ENCODE measurements around the gene DHX35. TPM values are rescaled to one million over a fixed set of nuclear protein-coding genes. Genes with fewer than 3 reads are reported as not detected.

The DHX35 gene
- total and polyA plus RNA-seq, 2 of the 13 experiments (the other 11 are each of a cell fraction or from before 2014, with no cell fraction given), result 25.8 to 28.7 TPM

DNA sequence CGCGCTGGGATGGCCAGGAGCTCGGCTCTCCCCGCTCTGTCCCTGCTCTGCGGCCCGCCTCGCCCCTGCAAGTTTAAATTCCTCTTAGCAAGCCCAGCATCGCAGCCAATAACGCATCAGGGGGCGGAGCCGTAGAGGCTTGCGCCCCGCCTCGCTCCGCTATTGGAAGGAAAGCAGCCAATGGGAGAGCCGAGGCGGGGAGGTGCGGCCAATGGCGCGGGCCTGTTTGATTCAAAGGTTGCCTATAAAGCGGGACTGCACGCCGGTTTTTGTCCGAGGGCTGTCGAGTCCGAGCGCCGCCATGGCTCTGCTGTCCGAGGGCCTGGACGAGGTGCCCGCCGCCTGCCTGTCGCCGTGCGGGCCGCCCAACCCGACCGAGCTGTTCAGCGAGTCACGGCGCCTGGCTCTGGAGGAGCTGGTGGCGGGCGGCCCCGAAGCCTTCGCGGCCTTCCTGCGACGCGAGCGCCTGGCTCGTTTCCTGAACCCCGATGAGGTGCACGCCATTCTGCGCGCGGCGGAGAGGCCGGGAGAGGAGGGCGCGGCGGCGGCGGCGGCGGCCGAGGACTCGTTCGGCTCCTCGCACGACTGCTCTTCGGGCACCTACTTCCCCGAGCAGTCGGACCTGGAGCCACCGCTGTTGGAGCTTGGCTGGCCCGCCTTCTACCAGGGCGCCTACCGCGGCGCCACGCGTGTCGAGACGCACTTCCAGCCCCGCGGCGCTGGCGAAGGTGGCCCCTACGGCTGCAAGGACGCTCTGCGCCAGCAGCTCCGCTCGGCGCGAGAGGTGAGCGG is 35.8 kb upstream of the DHX35 start, which contains the start of gene FAM83D (continued):
- peak; percentile 100 for TF ChIP-seq POGZ (CRISPR knock-in tag; IDR thresholded peaks at IDR 0.05)
- peak; percentile 48; the same call in 1 of the 2 replicates for TF ChIP-seq ZNF660 (CRISPR knock-in tag; IDR thresholded peaks at IDR 0.05; ENCODE audit: borderline replicate concordance, low read depth)
- TF ChIP-seq PBX3 (CRISPR knock-in tag; IDR thresholded peaks at IDR 0.05; ENCODE audit: borderline replicate concordance), result no peak; the same call in none of the 2 replicates
- TF ChIP-seq, protein P1, sequence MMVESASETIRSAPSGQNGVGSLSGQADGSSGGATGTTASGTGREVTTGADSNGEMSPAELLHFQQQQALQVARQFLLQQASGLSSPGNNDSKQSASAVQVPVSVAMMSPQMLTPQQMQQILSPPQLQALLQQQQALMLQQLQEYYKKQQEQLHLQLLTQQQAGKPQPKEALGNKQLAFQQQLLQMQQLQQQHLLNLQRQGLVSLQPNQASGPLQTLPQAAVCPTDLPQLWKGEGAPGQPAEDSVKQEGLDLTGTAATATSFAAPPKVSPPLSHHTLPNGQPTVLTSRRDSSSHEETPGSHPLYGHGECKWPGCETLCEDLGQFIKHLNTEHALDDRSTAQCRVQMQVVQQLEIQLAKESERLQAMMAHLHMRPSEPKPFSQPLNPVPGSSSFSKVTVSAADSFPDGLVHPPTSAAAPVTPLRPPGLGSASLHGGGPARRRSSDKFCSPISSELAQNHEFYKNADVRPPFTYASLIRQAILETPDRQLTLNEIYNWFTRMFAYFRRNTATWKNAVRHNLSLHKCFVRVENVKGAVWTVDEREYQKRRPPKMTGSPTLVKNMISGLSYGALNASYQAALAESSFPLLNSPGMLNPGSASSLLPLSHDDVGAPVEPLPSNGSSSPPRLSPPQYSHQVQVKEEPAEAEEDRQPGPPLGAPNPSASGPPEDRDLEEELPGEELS (CRISPR knock-in tag; IDR thresholded peaks at IDR 0.05), result peak; percentile 55
- 0 out of 2 replicates have a peak, but pooled peaks have one; percentile 28 for TF ChIP-seq XBP1 (CRISPR knock-in tag; IDR thresholded peaks at IDR 0.05)
- TF ChIP-seq ARID4A (CRISPR knock-in tag; IDR thresholded peaks at IDR 0.05; ENCODE audit: borderline replicate concordance), result peak; percentile 100
- peak; percentile 83 for TF ChIP-seq SRSF4 (IDR thresholded peaks at IDR 0.05; ENCODE audit: low read depth, low read length, poor library complexity, severe bottlenecking)
- TF ChIP-seq, protein P2, sequence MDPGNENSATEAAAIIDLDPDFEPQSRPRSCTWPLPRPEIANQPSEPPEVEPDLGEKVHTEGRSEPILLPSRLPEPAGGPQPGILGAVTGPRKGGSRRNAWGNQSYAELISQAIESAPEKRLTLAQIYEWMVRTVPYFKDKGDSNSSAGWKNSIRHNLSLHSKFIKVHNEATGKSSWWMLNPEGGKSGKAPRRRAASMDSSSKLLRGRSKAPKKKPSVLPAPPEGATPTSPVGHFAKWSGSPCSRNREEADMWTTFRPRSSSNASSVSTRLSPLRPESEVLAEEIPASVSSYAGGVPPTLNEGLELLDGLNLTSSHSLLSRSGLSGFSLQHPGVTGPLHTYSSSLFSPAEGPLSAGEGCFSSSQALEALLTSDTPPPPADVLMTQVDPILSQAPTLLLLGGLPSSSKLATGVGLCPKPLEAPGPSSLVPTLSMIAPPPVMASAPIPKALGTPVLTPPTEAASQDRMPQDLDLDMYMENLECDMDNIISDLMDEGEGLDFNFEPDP (CRISPR knock-in tag; conservative IDR thresholded peaks at IDR 0.05), result 0 out of 2 replicates have a peak, but pooled peaks have one; percentile 92
- TF ChIP-seq SMAD1 (CRISPR knock-in tag; IDR thresholded peaks at IDR 0.05; ENCODE audit: borderline replicate concordance, low read depth), result peak; percentile 99
- peak; percentile 67 for TF ChIP-seq JUND (CRISPR knock-in tag; IDR thresholded peaks at IDR 0.05)
- TF ChIP-seq RCOR2 (CRISPR knock-in tag; IDR thresholded peaks at IDR 0.05), result peak; percentile 100
- TF ChIP-seq, protein P3, sequence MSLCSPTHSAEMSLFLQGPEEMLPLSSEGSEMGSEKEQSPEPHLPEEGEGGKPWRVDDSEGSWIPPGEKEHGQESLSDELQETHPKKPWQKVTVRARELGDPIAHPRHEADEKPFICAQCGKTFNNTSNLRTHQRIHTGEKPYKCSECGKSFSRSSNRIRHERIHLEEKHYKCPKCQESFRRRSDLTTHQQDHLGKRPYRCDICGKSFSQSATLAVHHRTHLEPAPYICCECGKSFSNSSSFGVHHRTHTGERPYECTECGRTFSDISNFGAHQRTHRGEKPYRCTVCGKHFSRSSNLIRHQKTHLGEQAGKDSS (CRISPR knock-in tag; IDR thresholded peaks at IDR 0.05; ENCODE audit: borderline replicate concordance, low read depth), result peak; percentile 83
- peak; percentile 94; the same call in 1 of the 2 replicates for TF ChIP-seq ZNF556 (CRISPR knock-in tag; IDR thresholded peaks at IDR 0.05; ENCODE audit: borderline replicate concordance)
- TF ChIP-seq SP5 (CRISPR knock-in tag; IDR thresholded peaks at IDR 0.05; ENCODE audit: borderline replicate concordance, low read depth), result peak; percentile 86
- TF ChIP-seq ATF3 (CRISPR knock-in tag; IDR thresholded peaks at IDR 0.05), result peak; percentile 37; the same call in 1 of the 2 replicates
- TF ChIP-seq MZF1 (CRISPR knock-in tag; IDR thresholded peaks at IDR 0.05; ENCODE audit: borderline replicate concordance), result no peak; the same call in 1 of the 2 replicates
- peak; percentile 70; the same call in 1 of the 2 replicates for TF ChIP-seq ZNF33A (CRISPR knock-in tag; IDR thresholded peaks at IDR 0.05; ENCODE audit: borderline replicate concordance)

Measured in HepG2 (cell line).